ENCODE data around the gene PPP1R26.
"Not testable (repeated sequence)": the region's sequence is repeated elsewhere in the genome, so short reads cannot be mapped to it uniquely, and the experiment has no call there.

PPP1R26 gene

GRCh38 chr9:135449532-135449931, 30.1 kb upstream of the PPP1R26 start:
- H3K27me3 ChIP-seq (ENCODE audit: low read depth); in situ Hi-C loops (cut with MboI; ENCODE audit: low sequenced_read_pairs); H3K4me3 ChIP-seq; DNase-seq (ENCODE audit: low spot score in 2 of 2); H3K4me1 ChIP-seq; H3K9me3 ChIP-seq; H3K36me3 ChIP-seq (replicated peaks): not testable (repeated sequence)

- in situ Hi-C loops (cut with MboI; ENCODE audit: low sequenced_read_pairs): no loop called here
- 0 out of 2 replicates have a peak, but pooled peaks cover 2% of the 10 kb centered on the region for H3K27me3 ChIP-seq (ENCODE audit: low read depth)
Observed at GRCh38 chr9:135450956-135451355, 28.6 kb upstream of the PPP1R26 start.

GRCh38 chr9:135451909-135452308, 27.7 kb upstream of the PPP1R26 start:
- H3K36me3 ChIP-seq (replicated peaks); in situ Hi-C loops (cut with MboI; ENCODE audit: low sequenced_read_pairs); H3K4me3 ChIP-seq; H3K4me1 ChIP-seq; DNase-seq (ENCODE audit: low spot score in 2 of 2); H3K9me3 ChIP-seq; H3K27me3 ChIP-seq (ENCODE audit: low read depth): not testable (repeated sequence)

More at GRCh38 chr9:135450956-135451355, 28.6 kb upstream of the PPP1R26 start:
- Histone ChIP-seq H3K9me3 (no peaks in the 10 kb centered on the region), H3K36me3 (replicated peaks) (no peaks in the 10 kb centered on the region), H3K4me3 (no peak overlapping the region), H3K4me1 (no peaks in the 10 kb centered on the region)
- DNase-seq (ENCODE audit: low spot score in 2 of 2): no peak

GRCh38 chr9:135454737-135455136, 24.8 kb upstream of the PPP1R26 start:
- Histone ChIP-seq H3K36me3 (replicated peaks) (no peaks in the 10 kb centered on the region), H3K4me3 (no peak overlapping the region), H3K9me3 (no peaks in the 10 kb centered on the region), H3K4me1 (no peaks in the 10 kb centered on the region), H3K27me3 (ENCODE audit: low read depth) (0 out of 2 replicates have a peak, but pooled peaks cover 2% of the 10 kb centered on the region)
- no peak for DNase-seq (ENCODE audit: low spot score in 2 of 2)
- in situ Hi-C loops (cut with MboI; ENCODE audit: low sequenced_read_pairs): no loop called here

- Histone ChIP-seq H3K4me3 (no peak overlapping the region), H3K9me3 (no peaks in the 10 kb centered on the region), H3K4me1 (no peaks in the 10 kb centered on the region), H3K36me3 (replicated peaks) (no peaks in the 10 kb centered on the region), H3K27me3 (ENCODE audit: low read depth) (0 out of 2 replicates have a peak, but pooled peaks cover 2% of the 10 kb centered on the region)
- in situ Hi-C loops (cut with MboI; ENCODE audit: low sequenced_read_pairs): no loop called here
- no peak for DNase-seq (ENCODE audit: low spot score in 2 of 2)
Observed at GRCh38 chr9:135455401-135456030, 24.1 kb upstream of the PPP1R26 start.

GRCh38 chr9:135456436-135457104, 23.0 kb upstream of the PPP1R26 start:
- H3K27me3 ChIP-seq (ENCODE audit: low read depth): 0 out of 2 replicates have a peak, but pooled peaks cover 2% of the 10 kb centered on the region

GRCh38 chr9:135458478-135458877, 21.1 kb upstream of the PPP1R26 start:
- H3K36me3 ChIP-seq (replicated peaks); in situ Hi-C loops (cut with MboI; ENCODE audit: low sequenced_read_pairs); DNase-seq (ENCODE audit: low spot score in 2 of 2); H3K4me3 ChIP-seq; H3K27me3 ChIP-seq (ENCODE audit: low read depth); H3K9me3 ChIP-seq; H3K4me1 ChIP-seq: not testable (repeated sequence)

More at GRCh38 chr9:135456436-135457104, 23.0 kb upstream of the PPP1R26 start:
- DNase-seq (ENCODE audit: low spot score in 2 of 2): no peak
- Histone ChIP-seq H3K36me3 (replicated peaks) (no peaks in the 10 kb centered on the region), H3K9me3 (no peaks in the 10 kb centered on the region), H3K4me1 (no peaks in the 10 kb centered on the region), H3K4me3 (no peak overlapping the region)
- in situ Hi-C loops (cut with MboI; ENCODE audit: low sequenced_read_pairs): no loop called here

GRCh38 chr9:135461936-135462335, 17.6 kb upstream of the PPP1R26 start:
- no peaks in the 10 kb centered on the region for H3K27me3 ChIP-seq (ENCODE audit: low read depth)
- H3K36me3 ChIP-seq (replicated peaks): no peaks in the 10 kb centered on the region
- no peaks in the 10 kb centered on the region for H3K9me3 ChIP-seq
- in situ Hi-C loops (cut with MboI; ENCODE audit: low sequenced_read_pairs): no loop called here
- no peak for DNase-seq (ENCODE audit: low spot score in 2 of 2)
- no peaks in the 10 kb centered on the region for H3K4me1 ChIP-seq
- no peak overlapping the region for H3K4me3 ChIP-seq

GRCh38 chr9:135463140-135463539, 16.4 kb upstream of the PPP1R26 start:
- Histone ChIP-seq H3K36me3 (replicated peaks) (no peaks in the 10 kb centered on the region), H3K27me3 (ENCODE audit: low read depth) (no peaks in the 10 kb centered on the region), H3K9me3 (no peaks in the 10 kb centered on the region), H3K4me1 (no peaks in the 10 kb centered on the region), H3K4me3 (no peak overlapping the region)
- in situ Hi-C loops (cut with MboI; ENCODE audit: low sequenced_read_pairs): no loop called here
- no peak for DNase-seq (ENCODE audit: low spot score in 2 of 2)

- DNase-seq (ENCODE audit: low spot score in 2 of 2): no peak
- in situ Hi-C loops (cut with MboI; ENCODE audit: low sequenced_read_pairs): no loop called here
- Histone ChIP-seq H3K27me3 (ENCODE audit: low read depth) (no peaks in the 10 kb centered on the region), H3K9me3 (no peaks in the 10 kb centered on the region), H3K4me1 (no peaks in the 10 kb centered on the region), H3K36me3 (replicated peaks) (no peaks in the 10 kb centered on the region), H3K4me3 (no peak overlapping the region)
Observed at GRCh38 chr9:135464181-135464580, 15.4 kb upstream of the PPP1R26 start.

- H3K36me3 ChIP-seq (replicated peaks): no peaks in the 10 kb centered on the region
- no peaks in the 10 kb centered on the region for H3K4me1 ChIP-seq
- no peaks in the 10 kb centered on the region for H3K27me3 ChIP-seq (ENCODE audit: low read depth)
- H3K9me3 ChIP-seq: no peaks in the 10 kb centered on the region
- no peak for DNase-seq (ENCODE audit: low spot score in 2 of 2)
- no peak overlapping the region for H3K4me3 ChIP-seq
- in situ Hi-C loops (cut with MboI; ENCODE audit: low sequenced_read_pairs): no loop called here
Observed at GRCh38 chr9:135468854-135469521, 10.6 kb upstream of the PPP1R26 start.

- no peak for DNase-seq (ENCODE audit: low spot score in 2 of 2)
- Histone ChIP-seq H3K27me3 (ENCODE audit: low read depth) (no peaks in the 10 kb centered on the region), H3K36me3 (replicated peaks) (no peaks in the 10 kb centered on the region), H3K4me1 (peaks cover 3% of the 10 kb centered on the region), H3K9me3 (no peaks in the 10 kb centered on the region), H3K4me3 (no peak overlapping the region)
- in situ Hi-C loops (cut with MboI; ENCODE audit: low sequenced_read_pairs): no loop called here
Observed at GRCh38 chr9:135471791-135472640, 7.6 kb upstream of the PPP1R26 start.

- Histone ChIP-seq H3K36me3 (replicated peaks) (no peaks in the 10 kb centered on the region), H3K9me3 (no peaks in the 10 kb centered on the region), H3K4me1 (peaks cover 6% of the 10 kb centered on the region), H3K4me3 (no peak overlapping the region), H3K27me3 (ENCODE audit: low read depth) (no peaks in the 10 kb centered on the region)
- DNase-seq (ENCODE audit: low spot score in 2 of 2): no peak
- in situ Hi-C loops (cut with MboI; ENCODE audit: low sequenced_read_pairs): no loop called here
Observed at GRCh38 chr9:135473972-135474543, 5.5 kb upstream of the PPP1R26 start.

Measured in HAP-1 (cell line).